Breast epithelium (tissue), 4 donors: ENCODE results near the gene NUDT1. TPM values are rescaled to one million over a fixed set of nuclear protein-coding genes. Genes with fewer than 3 reads are reported as not detected.
A peak's percentile ranks its signal among the peaks of the same experiment; 100 is the strongest.

ENCODE experiments used
- DNase-seq, 2 donors: peaks; one replicate each; pipeline ENCODE4 v3.0.0-alpha.2; 2019; ENCODE audit warnings: low spot score in 2 of 2
- H3K27ac ChIP-seq, 2 donors: fragments of 200-600 bp; sonication (generic) in 1 of 2; one replicate each; pipeline ENCODE4 v1.5.1; 2016 to 2019; ENCODE audit warnings: mild to moderate bottlenecking in 1 of 2
- H3K27me3 ChIP-seq, 2 donors: fragments of 200-600 bp; sonication (generic) in 1 of 2; one replicate each; pipeline versions ENCODE4 v1.5.1 to v1.6.0; 2017 to 2019; ENCODE audit warnings: control low read depth in 1 of 2, mild to moderate bottlenecking in 1 of 2
- H3K36me3 ChIP-seq: fragments of 200-600 bp; one replicate; pipeline ENCODE4 v1.5.1; 2019
- H3K4me1 ChIP-seq, 2 donors: fragments of 200-600 bp; sonication (generic); one replicate each; pipeline ENCODE4 v1.5.1; 2016 to 2019; ENCODE audit warnings: control low read depth in 1 of 2
- H3K4me3 ChIP-seq, 3 donors: fragments of 200-600 bp; sonication (generic); 1 replicate in 2 of 3; 2 replicates in 1 of 3; pipeline ENCODE4 v1.5.1; 2016 to 2019; ENCODE audit warnings: mild to moderate bottlenecking in 3 of 3, moderate library complexity in 2 of 3
- H3K9me3 ChIP-seq, 2 donors: fragments of 200-600 bp; sonication (generic) in 1 of 2; one replicate each; pipeline ENCODE4 v1.5.1; 2016 to 2019; ENCODE audit warnings: control low read depth in 1 of 2
- POLR2A ChIP-seq: fragments of 450-650 bp; IDR thresholded peaks from one replicate; pipeline ENCODE4 v1.6.1; 2016; ENCODE audit warnings: antibody characterized with exemption, mild to moderate bottlenecking, moderate library complexity
- POLR2AphosphoS5 ChIP-seq, 3 donors: sonication (generic); formaldehyde crosslinking; IDR thresholded peaks; one replicate each; pipeline ENCODE4 v1.6.1; 2017; ENCODE audit warnings: antibody characterized with exemption in 3 of 3
- intact Hi-C: fragments of 100-400 bp; cut with DNase I; formaldehyde crosslinking; loops from one replicate; pipeline ENCODE4 v1.15.1; 2023; ENCODE audit warnings: low total_unique reads
- total RNA-seq, 3 donors: library from RNA; depleted of rRNA; stranded (reverse); fragments of >200 nt; gene quantifications; one replicate each; pipeline ENCODE4 v1.1.0, GENCODE V29; 2016
- TF ChIP-seq, protein P1 (sequence below), 3 donors: fragments of 450-650 bp; IDR thresholded peaks; one replicate each; pipeline ENCODE4 v1.5.1; 2016 to 2017; ENCODE audit warnings: antibody characterized with exemption in 3 of 3, mild to moderate bottlenecking in 3 of 3, moderate library complexity in 3 of 3

NUDT1 gene
- total RNA-seq, 3 donors from 2014 or later = 13.3 to 28.5 (median 18.0) TPM

DNA sequence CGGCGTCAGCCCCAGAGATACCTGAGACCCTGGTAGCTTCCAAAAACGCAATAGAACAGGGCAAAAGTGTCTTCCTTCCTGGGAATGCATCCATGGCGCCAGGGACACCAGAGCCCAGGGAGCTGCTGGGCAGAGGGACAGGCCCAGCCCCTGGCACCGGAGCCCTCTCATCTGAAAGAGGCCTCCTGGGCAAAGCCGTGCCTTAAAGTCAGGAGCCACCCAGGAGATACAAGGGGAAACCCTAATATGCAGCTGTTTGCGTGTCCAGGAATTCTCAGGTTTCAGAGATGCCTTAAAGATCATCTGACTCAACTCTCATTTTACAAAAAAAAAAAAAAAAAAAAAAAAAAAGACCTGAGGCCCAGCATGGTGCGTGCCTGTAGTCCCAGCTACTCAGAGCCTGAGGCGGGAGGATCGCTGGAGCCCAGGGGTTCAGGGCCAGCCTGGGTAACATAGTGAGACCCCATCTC is 28.0 kb downstream of the NUDT1 start:
- H3K27ac ChIP-seq = peak overlapping the region in 1 of 2 donors; percentile 52
- no peak for DNase-seq
- no peak overlapping the region for H3K4me3 ChIP-seq
- H3K36me3 ChIP-seq = peaks cover 4% of the 10 kb centered on the region
- TF ChIP-seq, protein P1, sequence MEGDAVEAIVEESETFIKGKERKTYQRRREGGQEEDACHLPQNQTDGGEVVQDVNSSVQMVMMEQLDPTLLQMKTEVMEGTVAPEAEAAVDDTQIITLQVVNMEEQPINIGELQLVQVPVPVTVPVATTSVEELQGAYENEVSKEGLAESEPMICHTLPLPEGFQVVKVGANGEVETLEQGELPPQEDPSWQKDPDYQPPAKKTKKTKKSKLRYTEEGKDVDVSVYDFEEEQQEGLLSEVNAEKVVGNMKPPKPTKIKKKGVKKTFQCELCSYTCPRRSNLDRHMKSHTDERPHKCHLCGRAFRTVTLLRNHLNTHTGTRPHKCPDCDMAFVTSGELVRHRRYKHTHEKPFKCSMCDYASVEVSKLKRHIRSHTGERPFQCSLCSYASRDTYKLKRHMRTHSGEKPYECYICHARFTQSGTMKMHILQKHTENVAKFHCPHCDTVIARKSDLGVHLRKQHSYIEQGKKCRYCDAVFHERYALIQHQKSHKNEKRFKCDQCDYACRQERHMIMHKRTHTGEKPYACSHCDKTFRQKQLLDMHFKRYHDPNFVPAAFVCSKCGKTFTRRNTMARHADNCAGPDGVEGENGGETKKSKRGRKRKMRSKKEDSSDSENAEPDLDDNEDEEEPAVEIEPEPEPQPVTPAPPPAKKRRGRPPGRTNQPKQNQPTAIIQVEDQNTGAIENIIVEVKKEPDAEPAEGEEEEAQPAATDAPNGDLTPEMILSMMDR (IDR thresholded peaks at IDR 0.05) = no peak
- TF ChIP-seq POLR2A (no peak), POLR2AphosphoS5 (IDR thresholded peaks at IDR 0.05) (no peak)
- intact Hi-C loops = no loop called here
- no peaks in the 10 kb centered on the region for H3K9me3 ChIP-seq
- H3K27me3 ChIP-seq = no peaks in the 10 kb centered on the region
- H3K4me1 ChIP-seq = no peaks in the 10 kb centered on the region

DNA sequence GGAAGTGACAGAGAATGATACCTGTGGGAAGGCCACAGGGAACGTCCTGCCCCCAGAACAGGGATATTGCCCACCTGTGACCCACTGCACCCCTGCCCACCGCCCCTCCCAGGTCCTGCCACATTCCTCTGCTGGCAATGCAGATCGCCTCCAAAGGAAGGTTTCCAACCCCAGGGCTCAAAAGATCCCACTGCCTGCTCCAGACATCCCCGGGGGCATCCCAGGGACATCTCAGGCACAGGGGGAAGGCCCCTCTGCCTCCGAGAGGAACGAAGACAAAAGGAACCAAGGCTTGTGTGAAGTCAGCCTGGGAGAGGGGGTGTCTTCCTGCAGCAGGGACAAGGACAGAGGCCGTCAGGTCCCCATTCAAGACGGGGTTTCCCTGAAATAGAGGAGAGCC is 28.5 kb downstream of the NUDT1 start:
- DNase-seq = no peak
- Histone ChIP-seq H3K27me3 (no peaks in the 10 kb centered on the region), H3K9me3 (no peaks in the 10 kb centered on the region), H3K36me3 (peaks cover 4% of the 10 kb centered on the region), H3K27ac (no peak overlapping the region), H3K4me3 (no peak overlapping the region), H3K4me1 (no peaks in the 10 kb centered on the region)
- intact Hi-C loops = no loop called here
- TF ChIP-seq POLR2A (no peak), POLR2AphosphoS5 (IDR thresholded peaks at IDR 0.05) (no peak)
- TF ChIP-seq, protein P1 (IDR thresholded peaks at IDR 0.05) = no peak

DNA sequence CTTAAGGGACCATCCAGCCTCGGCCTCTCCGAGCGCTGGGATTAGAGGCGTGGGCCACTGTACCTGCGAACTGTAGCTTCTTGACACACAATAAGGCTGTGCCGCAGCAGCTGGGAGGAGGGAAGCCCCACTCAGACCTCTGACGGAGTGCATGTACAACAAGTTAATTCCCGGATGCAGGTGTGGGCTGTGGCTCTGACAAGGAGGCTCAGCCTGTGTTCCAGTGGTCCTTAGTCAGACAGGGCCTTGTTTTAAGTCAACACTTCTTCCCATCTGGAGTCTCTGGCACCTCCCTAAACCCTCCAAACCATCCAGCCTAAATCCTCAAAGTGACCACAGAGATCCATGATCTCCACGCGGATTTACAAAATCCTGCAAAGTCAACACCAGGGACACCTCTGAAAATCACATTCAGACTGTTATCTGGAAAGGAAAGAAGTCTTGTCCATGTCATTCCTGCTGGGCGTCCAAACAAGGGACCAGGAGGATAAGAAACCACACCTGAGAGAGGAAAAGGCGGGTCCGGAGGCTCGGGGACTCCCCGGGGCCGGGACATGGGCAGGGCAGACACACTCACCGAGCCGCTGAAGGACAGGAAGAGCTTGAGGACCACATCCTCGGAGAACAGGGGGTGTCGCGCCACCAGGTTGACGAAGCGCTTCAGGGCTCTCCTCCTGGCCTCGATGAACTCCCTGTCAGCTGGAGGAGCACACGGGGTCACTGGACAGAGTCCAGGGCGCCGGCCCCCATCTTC is 29.4 kb downstream of the NUDT1 start:
- Histone ChIP-seq H3K4me3 (no peak overlapping the region), H3K36me3 (peaks cover 4% of the 10 kb centered on the region), H3K27me3 (no peaks in the 10 kb centered on the region), H3K9me3 (no peaks in the 10 kb centered on the region), H3K4me1 (no peaks in the 10 kb centered on the region), H3K27ac (no peak overlapping the region)
- intact Hi-C loops = no loop called here
- TF ChIP-seq, protein P1 (IDR thresholded peaks at IDR 0.05) = no peak
- no peak for TF ChIP-seq POLR2A
- no peak for TF ChIP-seq POLR2AphosphoS5 (IDR thresholded peaks at IDR 0.05)
- DNase-seq = no peak

DNA sequence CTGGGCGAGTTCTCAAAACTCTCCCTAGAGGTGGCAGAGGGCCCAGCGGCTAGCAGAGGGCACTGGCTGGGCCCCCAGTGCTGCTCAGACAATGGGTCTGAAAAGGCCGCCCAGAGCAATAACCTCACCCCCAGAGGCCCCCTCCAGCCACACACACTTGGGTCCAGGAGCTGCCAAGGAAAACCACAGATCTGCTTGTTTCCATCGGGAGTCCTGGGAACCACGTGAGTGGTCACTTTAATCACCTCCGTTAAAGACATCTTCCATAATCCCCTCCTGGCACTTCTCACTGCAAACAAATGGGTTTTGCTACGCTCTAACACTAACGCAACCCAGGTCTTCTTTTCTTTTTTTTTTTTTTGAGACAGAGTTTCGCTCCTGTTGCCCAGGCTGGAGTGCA is 30.0 kb downstream of the NUDT1 start:
- peaks cover 4% of the 10 kb centered on the region for H3K36me3 ChIP-seq
- no peaks in the 10 kb centered on the region for H3K4me1 ChIP-seq
- no peaks in the 10 kb centered on the region for H3K27me3 ChIP-seq
- no peak overlapping the region for H3K27ac ChIP-seq
- intact Hi-C loops = no loop called here
- H3K9me3 ChIP-seq = no peaks in the 10 kb centered on the region
- TF ChIP-seq, protein P1 (IDR thresholded peaks at IDR 0.05) = no peak
- TF ChIP-seq POLR2A = no peak
- no peak for TF ChIP-seq POLR2AphosphoS5 (IDR thresholded peaks at IDR 0.05)
- H3K4me3 ChIP-seq = no peak overlapping the region
- no peak for DNase-seq

DNA sequence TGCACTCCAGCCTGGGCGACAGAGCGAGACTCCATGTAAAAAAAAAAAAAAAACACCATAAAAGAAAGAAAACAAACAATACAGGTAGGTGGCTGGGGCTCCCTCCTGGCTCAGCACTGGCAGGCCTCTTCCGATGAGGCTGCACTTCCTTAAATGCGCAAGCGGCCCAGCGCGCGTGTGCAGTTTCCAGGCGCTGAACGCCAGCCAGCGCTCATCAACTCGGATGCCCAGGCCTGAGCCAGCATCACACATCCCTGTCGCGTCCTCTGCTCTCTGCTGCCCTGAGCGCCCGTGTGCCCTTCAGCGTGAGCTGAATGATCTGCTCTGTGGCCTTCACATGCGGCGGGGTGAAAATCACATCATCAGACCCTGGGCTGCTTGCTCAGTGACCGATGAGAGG is 31.8 kb downstream of the NUDT1 start:
- DNase-seq = no peak
- H3K27me3 ChIP-seq = no peaks in the 10 kb centered on the region
- H3K27ac ChIP-seq = no peak overlapping the region
- TF ChIP-seq POLR2A = no peak
- no peak for TF ChIP-seq POLR2AphosphoS5 (IDR thresholded peaks at IDR 0.05)
- TF ChIP-seq, protein P1 (IDR thresholded peaks at IDR 0.05) = no peak
- no peaks in the 10 kb centered on the region for H3K4me1 ChIP-seq
- H3K9me3 ChIP-seq = no peaks in the 10 kb centered on the region
- H3K36me3 ChIP-seq = peaks cover 4% of the 10 kb centered on the region
- intact Hi-C loops = no loop called here
- H3K4me3 ChIP-seq = no peak overlapping the region
